Measurements from ENCODE around the gene RALGAPA1.
A peak's percentile ranks its signal among the peaks of the same experiment; 100 is the strongest.
"Not testable (repeated sequence)": the region's sequence is repeated elsewhere in the genome, so short reads cannot be mapped to it uniquely, and the experiment has no call there.

Gene RALGAPA1

DNA sequence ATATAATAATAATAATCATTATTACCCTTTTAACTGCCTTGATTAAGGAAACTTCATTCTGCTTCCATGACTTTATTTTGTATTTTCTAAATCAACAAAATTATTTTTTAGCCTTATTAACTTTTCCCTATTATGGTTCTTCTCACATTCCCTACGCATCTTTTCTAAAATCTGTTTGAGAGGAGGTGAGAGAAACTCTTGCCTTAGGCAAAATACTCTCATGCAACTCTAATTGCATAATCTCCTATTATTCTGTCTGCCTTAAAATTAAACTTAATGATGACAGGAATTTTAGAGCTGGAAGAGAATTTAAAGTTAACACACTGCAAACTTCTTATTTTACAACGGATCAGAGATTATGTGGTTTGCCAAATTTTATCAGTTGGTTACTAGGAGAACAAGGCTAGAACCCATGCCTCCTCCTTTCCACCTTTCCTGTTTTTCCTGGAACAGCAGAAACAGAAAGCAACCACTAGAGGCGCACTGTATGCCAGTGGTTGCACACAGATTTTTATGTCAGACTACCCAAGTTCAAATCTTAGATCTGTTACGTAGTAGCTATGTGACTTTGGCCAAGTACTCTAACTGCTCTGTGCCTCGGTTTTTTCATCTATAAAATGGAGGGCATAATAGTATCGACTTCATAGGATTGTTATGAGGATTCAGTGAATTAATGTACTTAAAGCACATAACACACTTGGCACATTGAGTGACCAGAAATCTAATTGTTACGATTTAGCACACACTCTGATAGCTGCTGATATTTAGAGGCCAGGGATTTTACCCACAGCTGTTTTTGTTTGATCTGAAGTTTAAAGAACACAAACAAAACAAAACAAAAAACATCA is 12.7 kb upstream of the RALGAPA1 start:
- DNase-seq: peak; percentile 44

DNA sequence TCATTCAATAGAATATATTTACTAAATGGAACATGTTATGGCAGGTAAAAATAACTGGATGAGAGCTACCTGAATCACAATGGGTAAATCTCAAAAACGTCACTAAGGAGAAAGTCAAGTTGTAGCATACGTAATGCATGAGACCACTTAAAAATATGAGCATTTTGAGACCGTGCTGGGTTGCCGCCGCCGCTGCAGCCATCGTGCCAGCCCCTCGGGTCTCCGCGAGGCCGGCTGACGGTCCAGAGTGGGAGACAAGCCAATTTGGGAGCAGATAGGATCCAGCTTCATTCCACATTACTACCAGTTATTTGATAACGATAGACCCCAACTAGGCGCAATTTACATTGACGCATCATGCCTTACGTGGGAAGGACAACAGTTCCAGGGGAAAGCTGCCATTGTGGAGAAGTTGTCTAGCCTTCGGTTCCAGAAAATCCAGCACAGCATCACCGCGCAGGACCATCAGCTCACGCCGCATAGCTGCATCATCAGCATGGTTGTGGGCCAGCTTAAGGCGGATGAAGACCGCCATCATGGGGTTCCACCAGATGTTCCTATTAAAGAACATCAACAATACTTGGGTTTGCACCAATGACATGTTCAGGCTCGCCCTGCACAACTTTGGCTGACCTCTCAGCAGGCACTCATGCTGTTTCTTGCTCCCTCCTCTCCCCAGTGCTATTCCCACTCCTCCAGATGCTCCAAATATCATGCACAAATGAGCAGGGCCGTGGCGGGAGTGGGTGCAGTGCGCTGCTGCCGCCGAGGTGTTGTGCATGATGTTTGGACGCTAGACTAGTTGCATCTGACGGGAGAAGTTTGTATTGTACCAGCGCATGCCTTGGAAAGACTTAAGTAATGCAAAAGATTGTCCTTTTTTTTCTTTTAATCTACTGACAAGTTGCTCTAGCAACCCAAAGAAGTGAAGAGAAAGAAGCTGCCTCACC is 10.8 kb upstream of the RALGAPA1 start:
- DNase-seq: no peak

DNA sequence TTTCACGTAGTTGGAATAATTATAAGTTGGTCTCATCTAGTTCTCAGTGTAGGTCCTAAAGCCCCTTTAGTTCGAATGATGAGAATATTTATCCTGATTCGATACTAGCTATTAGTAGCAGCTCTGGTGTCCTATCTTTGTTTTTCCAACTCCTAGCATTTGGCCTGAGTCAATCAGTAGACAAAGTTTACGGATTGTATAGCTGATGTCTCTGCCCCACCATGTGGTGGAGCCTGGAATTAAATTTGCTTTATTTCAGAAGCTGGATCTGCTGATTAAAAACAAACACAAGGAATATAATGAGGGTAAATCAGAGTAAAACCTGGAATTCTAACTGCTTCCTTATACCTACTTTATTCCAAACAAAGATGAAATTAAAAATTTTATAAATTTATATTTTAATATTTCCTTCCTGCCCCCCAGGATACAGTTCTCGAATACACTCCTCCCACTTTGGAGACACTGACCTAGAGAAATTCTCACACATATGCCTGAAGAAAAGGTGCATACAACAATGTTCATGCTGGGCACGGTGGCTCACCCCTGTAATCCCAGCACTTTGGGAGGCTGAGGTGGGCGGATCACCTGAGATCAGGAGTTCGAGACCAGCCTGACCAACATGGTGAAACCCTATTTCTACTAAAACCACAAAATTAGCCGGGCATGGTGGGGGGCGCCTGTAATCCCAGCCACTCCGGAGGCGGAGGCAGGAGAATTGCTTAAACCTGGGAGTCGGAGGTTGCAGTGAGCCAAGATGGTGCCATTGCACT is 9.4 kb upstream of the RALGAPA1 start:
- peak; percentile 33 for DNase-seq

DNA sequence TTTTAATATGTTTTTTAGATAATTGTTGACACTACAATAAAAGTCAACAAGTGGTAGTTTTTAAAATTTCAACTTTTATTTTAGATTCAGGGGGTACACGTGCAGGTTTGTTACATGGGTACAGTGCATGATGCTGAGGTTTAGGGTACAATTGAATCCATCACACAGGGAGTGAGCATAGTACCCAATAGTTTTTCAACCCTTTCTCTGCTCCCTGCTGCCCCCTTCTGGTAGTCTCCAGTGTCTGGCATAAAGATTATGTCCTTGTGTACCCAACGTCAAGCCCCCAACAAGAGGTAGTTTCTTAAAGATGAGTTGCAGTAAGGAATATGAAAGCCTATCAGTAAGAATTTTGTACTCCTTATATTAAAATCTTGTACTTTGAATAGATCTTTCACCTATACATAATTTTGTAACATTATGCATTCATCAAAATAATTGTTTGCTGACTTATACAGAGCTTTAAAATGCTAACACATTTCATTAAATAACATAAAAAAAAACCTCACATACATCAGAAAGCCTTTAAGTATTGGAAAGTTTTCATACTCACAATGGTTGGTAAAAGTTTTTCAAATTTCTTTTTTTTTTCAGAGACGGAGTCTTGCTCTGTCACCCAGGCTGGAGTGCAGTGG is 5.4 kb upstream of the RALGAPA1 start:
- peak; percentile 85 for DNase-seq

DNA sequence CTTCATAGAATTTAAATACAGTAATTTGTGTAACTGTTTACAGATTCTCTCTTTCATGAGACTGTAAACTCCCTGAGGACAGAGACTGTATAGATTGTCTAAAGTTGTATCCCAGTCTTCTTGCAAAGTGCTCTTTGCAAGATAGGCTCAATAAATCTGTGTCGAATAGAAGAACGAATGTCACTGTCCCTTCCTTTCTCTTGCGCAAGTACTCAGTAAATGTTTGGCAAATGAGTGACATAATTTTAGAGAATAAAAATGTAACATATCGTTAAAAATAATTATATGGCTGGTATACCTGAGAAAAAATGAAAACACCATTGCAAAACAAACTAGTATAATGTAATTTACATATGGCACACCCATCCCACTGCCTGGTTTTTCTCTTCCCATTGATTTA is 1.9 kb upstream of the RALGAPA1 start:
- no peak for DNase-seq

DNA sequence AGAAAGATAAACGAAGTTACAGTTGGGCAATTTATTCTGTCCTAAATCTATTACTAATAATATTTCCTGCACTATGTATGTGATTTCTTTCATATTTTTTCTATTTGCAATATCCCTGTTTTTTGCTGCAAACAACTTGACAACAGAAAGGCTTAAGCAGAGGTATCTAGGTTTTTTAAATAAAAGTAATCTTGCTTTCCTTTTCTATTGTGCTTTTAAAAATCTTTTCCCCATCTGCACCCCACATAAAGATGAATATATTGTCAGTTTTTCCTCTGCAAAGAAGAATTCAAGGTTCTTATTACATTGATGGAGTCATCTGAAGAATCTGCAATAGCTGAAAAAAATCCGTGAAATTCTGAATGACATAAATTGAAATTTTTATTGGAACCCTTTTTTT is 502 bp upstream of the RALGAPA1 start:
- no peak for DNase-seq

DNA sequence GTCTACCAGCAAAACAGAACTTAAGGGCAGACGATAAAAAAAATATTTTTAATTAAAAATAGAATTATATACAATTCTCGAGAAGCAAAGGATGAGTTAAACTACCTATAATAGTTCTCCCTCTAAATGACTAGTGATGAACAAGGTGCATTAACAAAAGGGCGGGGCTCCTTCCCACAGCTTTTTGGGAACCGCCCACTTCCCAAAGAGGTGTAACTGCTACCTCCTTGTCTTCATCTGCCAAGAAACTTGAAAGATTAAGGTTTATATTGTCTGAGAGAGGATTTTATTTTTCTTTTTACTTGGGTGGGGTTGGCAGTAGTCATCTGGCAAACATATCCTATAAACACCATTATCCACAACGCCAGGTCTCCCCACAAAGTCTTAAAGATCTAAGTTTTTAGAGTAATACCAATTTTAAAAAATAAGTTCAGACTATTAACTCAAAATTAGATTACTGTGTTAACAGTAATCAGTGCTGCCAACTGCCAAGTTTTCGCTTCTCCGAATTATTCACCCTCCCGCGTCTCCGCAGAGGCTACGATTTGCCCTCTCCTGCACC is 938 bp downstream of the RALGAPA1 start:
- DNase-seq: peak; percentile 32

DNA sequence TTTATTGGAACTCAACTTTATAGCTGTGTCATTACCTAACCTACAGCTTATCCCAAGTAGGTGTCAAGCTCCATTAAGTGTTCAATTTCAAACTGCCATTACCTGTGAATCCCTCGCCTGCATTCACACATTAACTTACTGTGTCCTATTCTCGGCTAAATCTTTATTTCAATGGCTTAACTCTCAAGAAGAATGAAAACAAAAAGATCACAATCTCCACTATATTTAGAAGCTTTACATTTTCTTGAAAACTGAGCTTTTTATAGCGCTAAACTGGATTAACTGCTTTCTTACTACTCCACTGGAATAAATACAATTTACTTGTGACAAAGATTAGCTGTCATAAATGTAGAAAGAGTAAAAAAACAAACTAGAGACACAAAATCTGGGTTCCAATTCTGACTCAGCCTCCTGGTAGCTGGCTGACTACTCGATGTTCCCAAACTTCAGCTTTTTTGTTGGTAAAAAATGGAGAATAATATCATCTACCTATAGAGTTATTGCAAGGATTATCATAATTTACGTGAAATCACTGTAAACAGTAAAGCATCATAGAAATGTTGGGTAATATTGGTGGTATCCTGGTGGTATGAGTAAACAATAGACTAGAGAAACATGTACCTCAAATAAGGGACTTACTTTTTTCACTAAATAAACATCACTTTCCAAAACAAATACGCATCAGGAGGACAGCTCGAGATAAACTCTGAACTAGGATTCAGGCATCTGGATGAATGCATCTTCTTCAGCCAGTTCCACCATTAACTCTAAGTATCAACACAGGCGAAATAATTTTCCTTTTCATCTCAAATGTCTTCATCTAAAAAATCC is 1.7 kb downstream of the RALGAPA1 start:
- DNase-seq: no peak

DNA sequence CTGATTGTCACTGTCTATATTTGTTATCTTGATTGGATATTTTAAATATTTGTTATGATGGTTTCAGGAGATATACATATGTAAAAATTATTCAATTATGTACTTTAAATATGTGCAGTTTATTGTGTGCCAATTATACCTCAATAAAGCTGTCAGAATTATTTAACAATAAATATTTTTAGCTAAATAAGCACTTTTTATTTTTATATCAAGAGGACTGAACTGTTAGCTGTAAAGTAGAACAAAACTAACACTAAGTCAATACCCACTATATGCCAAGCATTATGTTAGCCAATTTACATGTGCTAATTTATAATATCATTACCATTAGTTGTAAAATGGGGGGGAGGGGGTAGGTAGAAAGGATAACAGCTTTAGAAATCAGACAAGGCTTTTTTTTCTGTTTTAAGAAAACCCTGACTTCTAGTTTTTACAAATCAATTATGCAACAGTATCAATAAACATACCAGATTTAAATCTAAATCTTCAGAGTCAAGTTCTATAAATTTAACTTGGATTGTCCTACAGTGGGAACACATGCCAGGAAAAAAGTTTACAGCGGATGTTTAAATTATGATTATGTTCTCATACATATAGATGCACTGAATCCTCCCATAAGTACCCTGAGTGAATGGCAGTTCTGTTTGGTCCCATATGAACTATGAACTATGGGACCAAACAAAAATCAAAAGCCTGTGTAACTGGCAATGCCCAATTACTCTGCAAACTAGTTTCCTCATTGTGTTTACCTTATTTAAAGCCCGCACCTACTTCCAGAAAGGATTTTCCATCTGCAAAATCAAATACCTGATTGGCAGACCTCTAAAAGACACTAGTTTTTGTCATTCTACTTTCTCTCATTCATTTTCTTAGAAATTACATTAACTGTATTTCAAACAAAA is 2.8 kb downstream of the RALGAPA1 start:
- no peak for DNase-seq

DNA sequence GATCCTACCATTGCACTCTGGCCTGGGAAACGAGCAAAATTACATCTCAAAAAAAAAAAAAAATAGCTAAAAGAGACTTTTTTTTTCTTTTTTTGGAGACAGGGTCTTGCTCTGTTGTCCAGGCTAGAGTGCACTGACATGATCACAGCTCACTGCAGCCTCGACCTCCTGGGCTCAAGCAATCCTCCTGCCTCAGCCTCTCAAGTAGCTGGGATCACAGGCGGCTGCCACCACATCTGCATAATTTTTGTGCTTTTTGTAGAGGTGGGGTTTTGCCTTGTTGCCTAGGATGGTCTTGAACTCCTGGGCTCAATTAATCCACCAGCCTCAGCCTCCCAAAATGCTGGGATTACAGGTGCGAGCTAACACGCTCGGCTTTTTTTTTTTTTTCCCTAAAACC is 11.3 kb downstream of the RALGAPA1 start:
- no peak for DNase-seq

DNA sequence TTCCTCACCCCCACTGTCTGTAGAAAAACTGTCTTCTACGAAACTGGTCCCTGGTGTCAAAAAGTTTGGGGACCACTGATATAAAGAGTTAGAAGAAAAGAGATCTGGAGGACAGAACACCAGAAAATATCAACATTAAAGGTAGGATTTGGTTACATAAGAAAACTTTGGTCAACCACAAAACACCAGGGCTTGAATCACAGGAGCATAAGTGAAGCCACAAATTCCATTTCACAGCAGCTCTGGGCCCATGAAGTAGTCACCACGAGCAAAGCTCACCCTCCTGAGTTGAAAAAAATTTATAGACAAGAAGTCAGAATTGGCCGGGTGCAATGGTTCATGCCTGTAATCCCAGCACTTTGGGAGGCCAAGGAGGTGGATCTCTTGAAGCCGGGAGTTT is 19.4 kb downstream of the RALGAPA1 start:
- DNase-seq: peak; percentile 8

DNA sequence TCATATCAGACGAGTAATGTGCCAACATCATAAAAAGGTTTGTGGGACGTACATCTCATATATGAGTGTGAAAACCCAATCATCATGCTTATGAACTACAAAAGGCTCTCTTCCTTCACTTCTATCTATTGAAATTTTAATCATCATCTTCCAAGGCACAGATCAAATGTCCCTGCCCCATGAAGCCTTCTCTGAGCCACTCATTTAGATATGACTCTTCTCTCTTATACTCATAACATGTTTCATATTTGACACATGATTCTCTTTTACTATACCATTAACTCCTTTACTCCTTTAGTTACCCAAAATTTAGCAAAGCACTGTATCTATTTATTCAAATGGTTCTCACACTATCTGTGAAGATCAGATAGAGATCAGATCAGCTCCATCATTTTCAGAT is 22.2 kb downstream of the RALGAPA1 start:
- DNase-seq: no peak

DNA sequence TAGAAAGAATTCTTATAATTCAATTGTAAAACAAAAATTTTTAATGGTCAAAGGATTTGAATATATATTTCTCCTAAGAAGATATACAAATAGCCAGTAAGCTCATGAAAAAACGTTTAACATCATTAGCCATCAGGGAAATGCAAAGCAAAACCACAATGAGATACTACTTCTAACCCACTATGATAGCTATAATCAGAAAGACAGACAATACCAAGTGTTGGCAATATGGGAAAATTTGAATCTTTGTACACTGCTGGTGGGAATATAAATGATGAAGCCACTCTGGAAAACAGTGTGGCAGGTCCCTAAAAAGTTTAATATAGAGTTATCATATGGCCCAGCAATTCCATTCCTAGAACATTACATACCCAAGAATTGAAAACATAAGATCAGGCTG is 25.4 kb downstream of the RALGAPA1 start:
- DNase-seq: no peak

DNA sequence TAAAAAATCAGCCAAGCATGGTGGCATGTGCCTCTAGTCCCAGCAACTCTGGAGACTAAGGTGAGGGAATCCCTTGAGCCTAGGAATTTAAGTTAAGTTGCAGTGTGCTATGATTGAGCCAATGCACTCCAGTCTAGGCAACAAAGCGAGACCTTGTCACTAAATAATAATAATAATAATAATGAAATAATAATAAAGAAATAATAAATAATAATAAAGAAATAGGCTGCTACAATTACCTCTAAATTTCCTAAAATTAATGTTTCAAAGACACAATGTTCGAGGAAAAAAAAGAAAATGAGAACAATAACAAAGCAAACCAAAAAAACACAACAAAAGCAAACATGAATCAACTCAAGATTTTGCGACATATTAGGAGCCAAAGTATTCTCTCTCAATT is 29.7 kb downstream of the RALGAPA1 start:
- DNase-seq: no peak

DNA sequence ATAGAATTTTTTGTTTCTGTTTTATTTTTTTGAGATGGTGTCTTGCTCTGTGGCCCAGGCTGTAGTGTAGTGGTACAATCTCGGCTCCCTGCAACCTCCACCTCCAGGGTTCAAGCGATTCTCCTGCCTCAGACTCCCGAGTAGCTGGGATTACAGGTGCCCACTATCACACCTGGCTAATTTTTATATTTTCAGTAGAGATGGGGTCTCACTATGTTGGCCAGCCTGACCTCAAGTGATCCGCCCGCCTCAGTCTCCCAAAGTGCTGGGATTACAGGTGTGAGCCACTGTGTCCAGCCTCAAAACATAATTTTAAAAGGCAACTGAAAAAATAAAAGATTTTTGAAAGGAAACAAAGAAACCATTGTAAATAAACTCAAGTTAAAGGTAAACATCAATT is 31.5 kb downstream of the RALGAPA1 start:
- DNase-seq: not testable (repeated sequence)

DNA sequence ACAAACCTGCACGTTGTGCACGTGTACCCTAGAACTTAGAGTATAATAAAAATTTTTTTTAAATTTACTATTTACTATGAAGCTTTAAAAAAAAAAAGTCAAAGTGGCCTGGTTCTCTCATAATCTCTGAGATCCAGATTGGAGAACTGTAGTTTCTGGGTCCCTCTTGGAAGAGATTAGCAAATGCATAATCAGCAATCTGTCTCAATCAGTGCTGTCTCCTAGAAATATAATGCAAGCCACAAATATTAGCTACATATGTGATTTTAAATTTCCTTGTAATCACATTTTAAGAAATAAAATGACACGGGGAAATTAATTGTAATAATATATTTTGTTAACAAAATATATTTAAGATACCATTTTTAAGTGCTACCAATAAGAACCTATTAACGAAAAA is 32.3 kb downstream of the RALGAPA1 start:
- DNase-seq: no peak

DNA sequence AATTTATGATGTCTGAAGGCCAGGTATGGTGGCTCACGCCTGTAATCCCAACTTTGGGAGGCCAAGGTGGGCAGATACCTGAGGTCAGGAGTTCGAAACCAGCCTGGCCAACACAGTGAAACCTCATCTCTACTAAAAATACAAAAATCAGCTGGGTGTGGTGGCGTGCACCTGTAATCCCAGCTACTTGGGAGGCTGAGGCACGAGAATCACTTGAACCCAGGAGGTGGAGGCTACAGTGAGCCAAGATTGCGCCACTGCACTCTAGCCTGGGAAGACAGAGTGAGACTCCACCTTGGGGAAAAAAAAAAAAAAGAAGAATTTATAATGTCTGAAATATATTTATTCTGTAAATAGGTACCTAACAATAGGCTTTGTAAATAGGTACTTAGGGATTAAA is 33.0 kb downstream of the RALGAPA1 start:
- DNase-seq: not testable (repeated sequence)

DNA sequence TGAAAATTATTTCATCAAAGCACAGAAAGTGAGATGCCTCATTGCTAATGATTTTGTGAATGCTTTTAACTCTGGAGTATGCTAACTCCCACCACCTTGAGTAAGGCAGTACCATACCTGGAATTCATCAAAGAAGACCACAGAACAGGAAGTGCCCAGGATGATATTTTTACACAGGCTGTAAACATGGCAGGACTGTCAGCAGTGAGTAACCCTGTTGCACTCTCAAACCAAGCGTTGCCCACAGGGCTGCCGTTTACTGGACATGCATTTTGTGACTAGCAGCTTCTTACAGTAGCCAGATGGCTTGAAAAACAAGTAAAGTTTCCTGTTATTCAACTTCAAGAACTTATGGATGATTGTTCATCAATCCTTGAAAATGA is 42.4 kb downstream of the RALGAPA1 start:
- peak; percentile 10 for DNase-seq

DNA sequence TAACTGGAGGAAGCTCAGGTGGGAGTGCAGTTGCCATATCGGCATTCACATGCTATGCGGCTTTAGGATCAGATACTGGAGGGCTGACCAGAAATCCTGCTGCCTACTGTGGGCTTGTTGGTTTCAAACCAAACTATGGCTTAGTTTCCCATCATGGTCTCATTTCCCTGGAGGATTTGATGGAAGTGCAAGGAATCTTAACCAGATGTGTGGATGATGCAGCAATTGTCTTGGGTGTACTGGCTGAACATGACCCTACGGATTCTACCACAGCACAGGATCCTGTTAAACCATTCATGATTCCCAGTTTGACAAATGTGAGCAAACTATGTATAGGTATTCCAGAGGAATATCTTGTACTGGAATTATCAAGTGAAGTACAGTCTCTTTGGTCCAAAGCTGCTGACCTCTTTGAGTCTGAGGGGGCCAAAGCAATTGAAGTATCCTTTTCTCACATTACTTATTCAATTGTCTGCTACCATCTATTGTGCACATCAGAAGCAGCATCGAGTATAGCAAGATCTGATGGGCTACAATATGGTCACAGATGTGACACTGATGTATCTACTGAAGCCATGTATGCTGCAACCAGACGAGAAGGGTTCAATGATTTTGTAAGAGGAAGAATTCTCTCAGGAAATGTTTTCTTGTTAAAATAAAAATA is 42.9 kb downstream of the RALGAPA1 start:
- no peak for DNase-seq

DNA sequence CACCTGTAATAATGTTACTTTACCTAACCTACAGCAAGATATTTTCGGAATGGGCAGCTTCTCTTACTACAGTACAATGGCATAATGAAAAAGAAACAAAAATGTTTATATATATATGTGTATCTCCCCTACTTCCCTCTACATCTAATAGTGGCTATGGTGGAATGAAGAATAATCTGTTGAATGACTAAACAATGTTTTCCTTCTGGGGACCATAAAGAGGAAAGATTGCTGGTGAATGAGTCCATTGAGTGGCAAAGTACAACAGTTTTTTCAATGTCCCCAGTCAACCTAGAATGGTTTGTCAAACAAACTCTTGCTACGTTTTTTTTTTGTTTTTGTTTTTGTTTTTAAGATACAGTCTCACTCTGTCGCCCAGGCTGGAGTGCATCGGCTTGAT is 47.2 kb downstream of the RALGAPA1 start:
- DNase-seq: no peak

Measured in CD4-positive, alpha-beta T cell treated with Interleukin-12 subunit alpha and Interleukin-12 subunit beta, for 1 hour (primary cell).